Progenitor cell of endocrine pancreas (in vitro differentiated cells): ENCODE results near the gene GSE1. TPM values are rescaled to one million over a fixed set of nuclear protein-coding genes. Genes with fewer than 3 reads are reported as not detected.

Experiments
- DNase-seq: peaks from one replicate; pipeline ENCODE4 v3.0.0; 2021; ENCODE audit warnings: low spot score; ENCODE audit not compliant: unreplicated experiment
- H3K27ac Mint-ChIP-seq: 2 replicates; pipeline ENCODE4 v1.8.0; 2021; ENCODE audit warnings: mild to moderate bottlenecking, moderate library complexity, mixed read lengths
- H3K27me3 Mint-ChIP-seq: 2 replicates; pipeline ENCODE4 v1.8.0; 2021; ENCODE audit warnings: mixed read lengths
- H3K36me3 Mint-ChIP-seq: 2 replicates; pipeline ENCODE4 v1.8.0; 2022; ENCODE audit warnings: mixed read lengths; ENCODE audit not compliant: insufficient read depth
- H3K4me1 Mint-ChIP-seq: 2 replicates; pipeline ENCODE4 v1.8.0; 2021; ENCODE audit warnings: low read depth, mixed read lengths
- H3K4me3 Mint-ChIP-seq: 2 replicates; pipeline ENCODE4 v1.8.0; 2021; ENCODE audit warnings: low read depth, mild to moderate bottlenecking, moderate library complexity, mixed read lengths
- H3K9me3 Mint-ChIP-seq: 2 replicates; pipeline ENCODE4 v1.8.0; 2021; ENCODE audit warnings: low read depth, mixed read lengths
- CTCF ChIP-seq: fragments of 200-600 bp; sonication (generic); IDR thresholded peaks from one replicate; pipeline ENCODE4 v1.5.0; 2021; ENCODE audit warnings: antibody characterized with exemption, mild to moderate bottlenecking; ENCODE audit not compliant: unreplicated experiment
- total RNA-seq: library from RNA; stranded (reverse); gene quantifications from 2 replicates; pipeline ENCODE4 v1.2.1, GENCODE V29; 2021

GSE1 gene
- total RNA-seq, 1 donor from 2014 or later: 136 TPM

DNA sequence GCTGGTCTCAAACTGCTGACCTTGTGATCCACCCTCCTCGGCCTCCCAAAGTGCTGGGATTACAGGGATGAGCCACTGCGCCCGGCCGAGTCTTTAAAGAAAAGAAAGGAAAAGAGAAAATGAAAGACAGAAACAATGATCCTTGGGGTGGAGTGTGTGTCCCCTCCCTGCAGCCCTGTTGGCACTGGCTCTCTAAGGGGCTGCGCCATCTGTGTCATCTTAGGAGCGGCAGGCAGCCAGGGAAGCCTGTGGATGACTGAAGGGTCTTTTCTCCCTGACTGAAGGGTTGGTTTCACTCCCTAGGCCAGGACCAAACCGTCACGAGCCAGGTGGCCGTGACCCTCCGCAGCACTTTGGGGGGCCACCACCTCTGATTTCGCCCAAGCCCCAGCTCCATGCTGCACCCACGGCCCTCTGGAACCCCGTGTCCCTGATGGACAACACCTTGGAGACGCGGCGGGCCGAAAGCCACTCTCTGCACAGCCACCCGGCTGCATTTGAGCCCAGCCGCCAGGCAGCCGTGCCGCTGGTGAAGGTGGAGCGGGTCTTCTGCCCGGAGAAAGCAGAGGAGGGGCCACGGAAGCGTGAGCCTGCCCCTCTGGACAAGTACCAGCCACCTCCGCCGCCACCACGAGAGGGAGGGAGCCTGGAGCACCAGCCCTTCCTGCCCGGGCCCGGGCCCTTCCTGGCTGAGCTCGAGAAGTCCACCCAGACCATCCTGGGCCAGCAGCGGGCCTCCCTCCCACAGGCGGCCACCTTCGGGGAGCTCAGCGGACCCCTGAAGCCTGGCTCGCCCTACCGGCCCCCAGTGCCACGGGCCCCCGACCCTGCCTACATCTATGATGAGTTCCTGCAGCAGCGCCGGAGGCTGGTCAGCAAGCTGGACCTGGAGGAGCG is 48.0 kb downstream of the GSE1 start:
- TF ChIP-seq CTCF: no peak
- Mint-ChIP-seq H3K27ac (no peak overlapping the region), H3K9me3 (no peaks in the 10 kb centered on the region), H3K36me3 (peaks cover 24% of the 10 kb centered on the region), H3K27me3 (no peaks in the 10 kb centered on the region), H3K4me3 (no peak overlapping the region), H3K4me1 (no peaks in the 10 kb centered on the region)
- no peak for DNase-seq

DNA sequence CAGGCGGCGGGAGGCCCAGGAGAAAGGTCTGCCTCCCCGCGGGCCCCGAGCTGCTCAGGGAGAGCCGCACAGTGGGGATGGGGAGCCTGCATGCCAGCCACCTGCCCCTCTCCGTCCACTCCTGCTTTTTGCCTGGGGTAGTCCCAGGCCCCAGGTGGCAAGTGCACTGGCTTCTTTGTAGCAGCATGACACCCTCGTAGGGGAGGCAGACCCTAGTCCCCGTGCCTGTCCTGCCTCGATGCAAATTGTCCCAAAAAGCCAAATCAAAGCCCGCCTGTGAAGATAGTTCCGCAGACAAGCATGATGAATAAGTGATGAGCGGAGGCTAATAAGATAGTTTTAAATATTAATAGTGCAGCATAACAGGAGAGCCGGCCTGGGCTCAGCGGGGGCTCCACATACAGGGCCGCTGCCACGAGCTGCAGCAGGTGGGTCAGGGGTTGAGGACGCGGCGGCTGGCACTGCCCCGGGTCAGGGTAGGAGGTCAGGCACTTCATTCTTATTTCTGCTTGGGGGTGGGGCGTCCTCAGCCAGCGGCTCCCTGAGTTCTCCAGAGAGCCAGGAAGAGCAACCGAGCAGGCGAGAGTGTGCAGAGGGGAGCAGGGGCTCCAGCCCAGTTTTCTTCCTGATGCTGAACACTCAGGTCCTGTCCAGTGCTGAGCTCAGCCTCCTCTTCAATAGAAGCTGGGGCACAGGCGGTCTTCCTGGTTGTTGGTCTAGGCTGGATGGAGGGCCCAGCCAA is 48.8 kb downstream of the GSE1 start:
- H3K36me3 Mint-ChIP-seq: peaks cover 27% of the 10 kb centered on the region
- no peaks in the 10 kb centered on the region for H3K27me3 Mint-ChIP-seq
- no peaks in the 10 kb centered on the region for H3K9me3 Mint-ChIP-seq
- no peak overlapping the region for H3K4me3 Mint-ChIP-seq
- DNase-seq: no peak
- H3K27ac Mint-ChIP-seq: no peak overlapping the region
- H3K4me1 Mint-ChIP-seq: no peaks in the 10 kb centered on the region
- TF ChIP-seq CTCF: no peak

DNA sequence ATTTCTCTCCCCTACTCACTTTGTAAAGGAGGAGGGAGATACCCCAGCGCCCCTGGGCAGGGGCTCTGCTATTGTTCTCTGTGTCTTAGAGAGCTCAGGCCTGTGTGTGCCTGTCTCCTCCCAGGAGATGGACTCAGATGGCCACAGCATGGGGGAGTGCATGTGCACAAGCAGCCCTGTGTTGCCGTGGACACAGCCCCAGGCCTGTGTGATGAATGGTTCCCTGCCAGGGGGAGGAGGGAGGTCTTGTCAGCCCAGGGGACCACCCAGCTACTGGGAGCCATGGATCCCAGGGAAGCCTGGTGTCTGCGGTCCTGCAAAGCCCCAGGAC is 49.3 kb downstream of the GSE1 start:
- Mint-ChIP-seq H3K4me1 (no peaks in the 10 kb centered on the region), H3K27ac (no peak overlapping the region), H3K4me3 (no peak overlapping the region), H3K27me3 (no peaks in the 10 kb centered on the region), H3K9me3 (no peaks in the 10 kb centered on the region), H3K36me3 (peaks cover 27% of the 10 kb centered on the region)
- no peak for DNase-seq
- TF ChIP-seq CTCF: no peak

DNA sequence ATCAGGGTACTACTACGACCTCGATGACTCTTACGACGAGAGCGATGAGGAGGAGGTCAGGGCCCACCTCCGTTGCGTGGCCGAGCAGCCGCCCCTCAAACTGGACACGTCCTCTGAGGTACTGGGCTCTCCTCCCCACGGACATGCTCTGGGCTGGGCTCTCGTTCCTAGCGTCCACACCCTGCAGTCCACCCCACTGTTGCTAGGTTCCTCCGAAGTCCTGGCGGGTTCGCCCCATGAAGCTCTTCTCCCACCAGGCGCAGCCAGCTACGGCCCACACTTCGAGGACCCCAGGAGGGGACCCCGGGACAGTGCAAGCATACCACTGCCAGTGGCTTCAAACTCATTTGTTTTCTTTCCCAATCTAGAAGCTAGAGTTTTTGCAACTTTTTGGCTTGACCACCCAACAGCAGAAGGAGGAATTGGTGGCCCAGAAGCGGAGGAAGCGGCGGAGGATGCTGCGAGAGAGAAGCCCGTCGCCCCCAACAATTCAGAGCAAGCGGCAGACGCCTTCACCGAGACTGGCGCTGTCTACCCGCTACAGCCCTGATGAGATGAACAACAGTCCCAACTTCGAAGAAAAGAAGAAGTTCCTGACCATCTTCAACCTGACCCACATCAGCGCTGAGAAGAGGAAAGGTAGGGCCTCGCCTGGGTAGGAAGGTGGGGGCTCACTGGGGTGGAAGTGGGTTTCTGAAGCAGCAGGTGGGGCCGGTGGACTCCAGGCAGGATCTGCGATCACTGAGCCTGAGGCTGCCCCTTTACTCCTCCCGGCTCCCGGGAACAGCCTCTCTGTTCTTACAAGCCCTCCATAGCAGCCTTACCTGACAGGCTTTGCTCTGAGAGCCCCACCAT is 50.1 kb downstream of the GSE1 start:
- no peaks in the 10 kb centered on the region for H3K27me3 Mint-ChIP-seq
- H3K27ac Mint-ChIP-seq: peak overlapping the region; percentile 53
- H3K9me3 Mint-ChIP-seq: no peaks in the 10 kb centered on the region
- DNase-seq: no peak
- peaks cover 28% of the 10 kb centered on the region for H3K36me3 Mint-ChIP-seq
- TF ChIP-seq CTCF: no peak
- H3K4me1 Mint-ChIP-seq: no peaks in the 10 kb centered on the region
- no peak overlapping the region for H3K4me3 Mint-ChIP-seq

DNA sequence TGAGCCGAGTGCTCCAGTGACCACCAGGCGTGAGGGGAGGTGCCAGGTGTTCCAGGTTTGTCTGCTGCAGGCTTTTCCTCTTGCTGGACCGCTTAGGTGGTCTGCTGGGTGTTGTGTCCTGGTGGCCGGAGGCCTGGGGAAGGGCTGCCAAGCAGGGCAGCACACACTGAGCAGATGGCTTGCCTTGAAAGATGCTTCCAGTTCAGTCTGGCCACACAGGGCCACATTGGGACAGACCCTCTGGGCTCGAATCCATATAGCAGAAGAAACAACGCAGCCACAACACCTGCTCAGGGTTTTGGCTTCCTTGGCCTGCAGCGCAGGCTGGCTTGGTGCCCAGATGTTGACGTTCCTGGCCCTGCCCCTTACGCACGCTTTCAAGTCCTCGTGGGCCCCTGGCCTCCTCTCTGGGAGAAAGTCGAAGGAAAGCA is 50.8 kb downstream of the GSE1 start:
- no peaks in the 10 kb centered on the region for H3K9me3 Mint-ChIP-seq
- no peaks in the 10 kb centered on the region for H3K27me3 Mint-ChIP-seq
- H3K27ac Mint-ChIP-seq: peak overlapping the region; percentile 37
- no peak for DNase-seq
- no peak overlapping the region for H3K4me3 Mint-ChIP-seq
- TF ChIP-seq CTCF: no peak
- no peaks in the 10 kb centered on the region for H3K4me1 Mint-ChIP-seq
- peaks cover 28% of the 10 kb centered on the region for H3K36me3 Mint-ChIP-seq
